T47D (cell line): ENCODE measurements around the gene RNASEL.

Experiments
- DNase-seq, 2 experiments: peaks; one replicate each; pipeline versions ENCODE4 v3.0.0 to v3.0.0-alpha.2; 2011 to 2012; ENCODE audit warnings: low read depth in 1 of 2, low spot score in 1 of 2
- JUND ChIP-seq: IDR thresholded peaks from 2 replicates; pipeline ENCODE4 v1.6.1; 2012; ENCODE audit warnings: low read depth
- in situ Hi-C: cut with HindIII; loops from 2 replicates; pipeline ENCODE4 v1.10.0; 2016; ENCODE audit warnings: low sequenced_read_pairs, low pct_unique_long_range_greater_than_20kb

Gene RNASEL

GRCh38 chr1:182629080-182629479 is 40.0 kb upstream of the RNASEL start:
- in situ Hi-C loops, result no loop called here
- no peak for TF ChIP-seq JUND
- no peak for DNase-seq

GRCh38 chr1:182628657-182629056 is 39.6 kb upstream of the RNASEL start:
- in situ Hi-C loops, result no loop called here
- no peak for DNase-seq
- no peak for TF ChIP-seq JUND

- in situ Hi-C loops, result no loop called here
- TF ChIP-seq JUND, result no peak
- no peak for DNase-seq
Measured at GRCh38 chr1:182627622-182628021, 38.6 kb upstream of the RNASEL start.

GRCh38 chr1:182626527-182626926 is 37.5 kb upstream of the RNASEL start:
- TF ChIP-seq JUND, result no peak
- in situ Hi-C loops, result no loop called here
- no peak for DNase-seq

GRCh38 chr1:182625719-182626504 is 36.9 kb upstream of the RNASEL start:
- in situ Hi-C loops, result no loop called here
- TF ChIP-seq JUND, result no peak
- DNase-seq, result no peak

- no peak for DNase-seq
- in situ Hi-C loops, result no loop called here
- TF ChIP-seq JUND, result no peak
Measured at GRCh38 chr1:182625024-182625423, 36.0 kb upstream of the RNASEL start.

- in situ Hi-C loops, result no loop called here
Measured at GRCh38 chr1:182624577-182624976, 35.5 kb upstream of the RNASEL start.

GRCh38 chr1:182622901-182623528 is 34.0 kb upstream of the RNASEL start:
- no peak for TF ChIP-seq JUND
- DNase-seq, result no peak
- in situ Hi-C loops, result no loop called here

More at GRCh38 chr1:182624577-182624976, 35.5 kb upstream of the RNASEL start:
- DNase-seq, result no peak
- no peak for TF ChIP-seq JUND

- in situ Hi-C loops, result no loop called here
- DNase-seq, result no peak
- no peak for TF ChIP-seq JUND
Measured at GRCh38 chr1:182621906-182622305, 32.9 kb upstream of the RNASEL start.

GRCh38 chr1:182620924-182621585 is 32.0 kb upstream of the RNASEL start:
- in situ Hi-C loops, result no loop called here
- DNase-seq, result no peak
- TF ChIP-seq JUND, result no peak

GRCh38 chr1:182617734-182618351 is 28.8 kb upstream of the RNASEL start:
- in situ Hi-C loops, result no loop called here
- no peak for DNase-seq
- no peak for TF ChIP-seq JUND

- in situ Hi-C loops, result no loop called here
- no peak for DNase-seq
- TF ChIP-seq JUND, result no peak
Measured at GRCh38 chr1:182617014-182617429, 28.0 kb upstream of the RNASEL start.
